Left lung (tissue), 10 donors: ENCODE data around the gene TUBB1. TPM values are rescaled to one million over a fixed set of nuclear protein-coding genes. Genes with fewer than 3 reads are reported as not detected.

ENCODE experiments used
- ATAC-seq: fragments of 200-7000 bp; cut with Tn5 transposase; one replicate; pipeline ENCODE4 v1.9.1; 2020; ENCODE audit warnings: moderate library complexity
- DNase-seq, 4 donors: peaks; one replicate each; pipeline ENCODE4 v3.0.0-alpha.2; 2013 to 2020
- H3K27ac ChIP-seq, 2 donors: fragments of 200-600 bp; sonication (generic) in 1 of 2; one replicate each; pipeline versions ENCODE4 v1.5.0 to v1.8.0; 2020 to 2021
- H3K27me3 ChIP-seq, 2 donors: fragments of 200-600 bp; sonication (generic) in 1 of 2; one replicate each; pipeline versions ENCODE4 v1.5.0 to v1.8.0; 2020 to 2021
- H3K36me3 ChIP-seq, 2 donors: fragments of 200-600 bp; sonication (generic) in 1 of 2; one replicate each; pipeline versions ENCODE4 v1.5.0 to v1.8.0; 2020 to 2021
- H3K4me1 ChIP-seq, 2 donors: fragments of 200-600 bp; one replicate each; pipeline ENCODE4 v1.8.0; 2021
- H3K4me3 ChIP-seq, 2 donors: fragments of 200-600 bp; sonication (generic) in 1 of 2; one replicate each; pipeline versions ENCODE4 v1.5.0 to v1.8.0; 2020 to 2021; ENCODE audit warnings: mild to moderate bottlenecking in 1 of 2
- H3K9me3 ChIP-seq, 2 donors: fragments of 200-600 bp; sonication (generic) in 1 of 2; one replicate each; pipeline versions ENCODE4 v1.5.0 to v1.8.0; 2020 to 2021
- intact Hi-C, 2 donors: fragments of 100-400 bp; cut with DNase I; formaldehyde crosslinking; loops; one replicate each; pipeline versions ENCODE4 v1.11.2 to v1.14.2; 2022
- polyA plus RNA-seq, 6 donors: library from polyadenylated mRNA; unstranded; fragments of 120-200 nt; gene quantifications; one replicate each; pipeline ENCODE4 v1.2.1, GENCODE V29; 2013; ENCODE audit not compliant: insufficient read length in 6 of 6
- total RNA-seq, 2 donors: library from RNA; stranded (reverse); fragmentation: NEBNext Ultra II Directional; extraction: Animal tissue kit (Norgen Biotek cat#: 25700); gene quantifications; one replicate each; pipeline ENCODE4 v1.2.1, GENCODE V29; 2021
- TF ChIP-seq, protein P1 (sequence below), 2 donors: fragments of 200-600 bp; sonication (generic) in 1 of 2; IDR thresholded peaks; one replicate each; pipeline versions ENCODE4 v1.5.0 to v1.8.0; 2021; ENCODE audit warnings: antibody characterized with exemption in 2 of 2
- donor health status: DM: no; HTN: yes; CAD: no.
- donor health status: DM: no; HTN: no; CAD: no.

The TUBB1 gene
- total and polyA plus RNA-seq, 8 donors, result 2.0 to 5.7 (median 4.3) TPM

GRCh38 chr20:59028812-59029211 is 9.6 kb downstream of the TUBB1 start:
- H3K27me3 ChIP-seq, result no peaks in the 10 kb centered on the region
- peaks cover 34 to 69% of the 10 kb centered on the region in 2 donors for H3K4me1 ChIP-seq
- TF ChIP-seq, protein P1, sequence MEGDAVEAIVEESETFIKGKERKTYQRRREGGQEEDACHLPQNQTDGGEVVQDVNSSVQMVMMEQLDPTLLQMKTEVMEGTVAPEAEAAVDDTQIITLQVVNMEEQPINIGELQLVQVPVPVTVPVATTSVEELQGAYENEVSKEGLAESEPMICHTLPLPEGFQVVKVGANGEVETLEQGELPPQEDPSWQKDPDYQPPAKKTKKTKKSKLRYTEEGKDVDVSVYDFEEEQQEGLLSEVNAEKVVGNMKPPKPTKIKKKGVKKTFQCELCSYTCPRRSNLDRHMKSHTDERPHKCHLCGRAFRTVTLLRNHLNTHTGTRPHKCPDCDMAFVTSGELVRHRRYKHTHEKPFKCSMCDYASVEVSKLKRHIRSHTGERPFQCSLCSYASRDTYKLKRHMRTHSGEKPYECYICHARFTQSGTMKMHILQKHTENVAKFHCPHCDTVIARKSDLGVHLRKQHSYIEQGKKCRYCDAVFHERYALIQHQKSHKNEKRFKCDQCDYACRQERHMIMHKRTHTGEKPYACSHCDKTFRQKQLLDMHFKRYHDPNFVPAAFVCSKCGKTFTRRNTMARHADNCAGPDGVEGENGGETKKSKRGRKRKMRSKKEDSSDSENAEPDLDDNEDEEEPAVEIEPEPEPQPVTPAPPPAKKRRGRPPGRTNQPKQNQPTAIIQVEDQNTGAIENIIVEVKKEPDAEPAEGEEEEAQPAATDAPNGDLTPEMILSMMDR (IDR thresholded peaks at IDR 0.05), result no peak
- no peak for DNase-seq
- ATAC-seq, result peak; percentile 21
- H3K27ac ChIP-seq, result peak overlapping the region in 1 of 2 donors; percentile 40
- peak overlapping the region in 1 of 2 donors; percentile 23 for H3K4me3 ChIP-seq
- H3K36me3 ChIP-seq, result peaks cover 0 to 66% of the 10 kb centered on the region in 2 donors
- H3K9me3 ChIP-seq, result no peaks in the 10 kb centered on the region
- intact Hi-C loops, result no loop called here

- ATAC-seq, result no peak
Measured at GRCh38 chr20:59030911-59031563, 11.8 kb downstream of the TUBB1 start.

GRCh38 chr20:59031564-59032022 is 12.4 kb downstream of the TUBB1 start:
- ATAC-seq (peak; percentile 17), DNase-seq (no peak)
- H3K27ac ChIP-seq, result peak overlapping the region; percentile 89 to 94
- peaks cover 0 to 66% of the 10 kb centered on the region in 2 donors for H3K36me3 ChIP-seq
- TF ChIP-seq, protein P1 (IDR thresholded peaks at IDR 0.05), result no peak
- no peaks in the 10 kb centered on the region for H3K27me3 ChIP-seq
- H3K4me1 ChIP-seq, result peaks cover 34 to 60% of the 10 kb centered on the region in 2 donors
- peak overlapping the region; percentile 74 to 88 for H3K4me3 ChIP-seq
- intact Hi-C loops, result no loop called here
- no peaks in the 10 kb centered on the region for H3K9me3 ChIP-seq

More at GRCh38 chr20:59030911-59031563, 11.8 kb downstream of the TUBB1 start:
- Histone ChIP-seq H3K36me3 (peaks cover 0 to 66% of the 10 kb centered on the region in 2 donors), H3K9me3 (no peaks in the 10 kb centered on the region), H3K4me1 (peaks cover 34 to 66% of the 10 kb centered on the region in 2 donors), H3K4me3 (peak overlapping the region; percentile 74 to 88), H3K27me3 (no peaks in the 10 kb centered on the region), H3K27ac (peak overlapping the region in 1 of 2 donors; percentile 94)
- TF ChIP-seq, protein P1 (IDR thresholded peaks at IDR 0.05), result no peak
- no peak for DNase-seq
- intact Hi-C loops, result no loop called here

GRCh38 chr20:59032023-59032712 is 12.9 kb downstream of the TUBB1 start, which contains the start of gene ATP5F1E:
ATP5F1E (minus strand) TSS chr20:59032335; CDS start chr20:59032251, 84 bp downstream.
- H3K27ac ChIP-seq, result peak within 1 kb of the TSS; percentile 89 to 94
- peaks cover 3 to 66% of the 10 kb centered on the region in 2 donors for H3K36me3 ChIP-seq
- intact Hi-C loops, result no loop called here
- DNase-seq (peak; percentile 91 to 98 (median 96)), ATAC-seq (peak; percentile 99)
- H3K4me3 ChIP-seq, result peak within 1 kb of the TSS; percentile 74 to 88
- peaks cover 34 to 55% of the 10 kb centered on the region in 2 donors for H3K4me1 ChIP-seq
- no peaks in the 10 kb centered on the region for H3K27me3 ChIP-seq
- TF ChIP-seq, protein P1 (IDR thresholded peaks at IDR 0.05), result no peak
- no peaks in the 10 kb centered on the region for H3K9me3 ChIP-seq

GRCh38 chr20:59032713-59033059 is 13.5 kb downstream of the TUBB1 start:
- Histone ChIP-seq H3K4me1 (peaks cover 34 to 50% of the 10 kb centered on the region in 2 donors), H3K9me3 (no peaks in the 10 kb centered on the region), H3K27ac (peak overlapping the region; percentile 89 to 94), H3K36me3 (peaks cover 5 to 66% of the 10 kb centered on the region in 2 donors), H3K4me3 (peak overlapping the region; percentile 74 to 88), H3K27me3 (no peaks in the 10 kb centered on the region)
- intact Hi-C loops, result no loop called here
- DNase-seq (no peak), ATAC-seq (peak; percentile 7)
- TF ChIP-seq, protein P1 (IDR thresholded peaks at IDR 0.05), result no peak
